ES-I3 (cell line): Measurements from ENCODE around the gene MAPT.
"Not testable (repeated sequence)": the region's sequence is repeated elsewhere in the genome, so short reads cannot be mapped to it uniquely, and the experiment has no call there.

Source experiments
- H3K36me3 ChIP-seq: 2 replicates; pipeline ENCODE4 v1.6.1; 2013; ENCODE audit warnings: mild to moderate bottlenecking, low read length, control low read depth, moderate library complexity; ENCODE audit not compliant: insufficient read depth
- H3K4me1 ChIP-seq: 2 replicates; pipeline ENCODE4 v1.6.1; 2013; ENCODE audit warnings: mild to moderate bottlenecking, control low read depth, low read length; ENCODE audit not compliant: insufficient read depth
- H3K9ac ChIP-seq: 2 replicates; pipeline ENCODE4 v1.6.1; 2013; ENCODE audit warnings: low read depth, mild to moderate bottlenecking, low read length, moderate library complexity
- H3K9me3 ChIP-seq: 2 replicates; pipeline ENCODE4 v1.6.1; 2013; ENCODE audit warnings: mild to moderate bottlenecking, low read length, moderate library complexity; ENCODE audit not compliant: control insufficient read depth, insufficient read depth

MAPT gene

DNA sequence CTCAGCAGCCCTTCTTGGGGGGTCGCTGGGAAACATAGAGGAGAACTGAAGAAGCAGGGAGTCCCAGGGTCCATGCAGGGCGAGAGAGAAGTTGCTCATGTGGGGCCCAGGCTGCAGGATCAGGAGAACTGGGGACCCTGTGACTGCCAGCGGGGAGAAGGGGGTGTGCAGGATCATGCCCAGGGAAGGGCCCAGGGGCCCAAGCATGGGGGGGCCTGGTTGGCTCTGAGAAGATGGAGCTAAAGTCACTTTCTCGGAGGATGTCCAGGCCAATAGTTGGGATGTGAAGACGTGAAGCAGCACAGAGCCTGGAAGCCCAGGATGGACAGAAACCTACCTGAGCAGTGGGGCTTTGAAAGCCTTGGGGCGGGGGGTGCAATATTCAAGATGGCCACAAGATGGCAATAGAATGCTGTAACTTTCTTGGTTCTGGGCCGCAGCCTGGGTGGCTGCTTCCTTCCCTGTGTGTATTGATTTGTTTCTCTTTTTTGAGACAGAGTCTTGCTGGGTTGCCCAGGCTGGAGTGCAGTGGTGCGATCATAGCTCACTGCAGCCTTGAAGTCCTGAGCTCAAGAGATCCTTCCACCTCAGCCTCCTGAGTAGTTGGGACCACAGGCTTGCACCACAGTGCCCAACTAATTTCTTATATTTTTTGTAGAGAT, 108.1 kb downstream of the MAPT start:
- H3K9me3 ChIP-seq: no peaks in the 10 kb centered on the region
- H3K9ac ChIP-seq: no peak overlapping the region
- H3K36me3 ChIP-seq: no peaks in the 10 kb centered on the region
- H3K4me1 ChIP-seq: no peaks in the 10 kb centered on the region

DNA sequence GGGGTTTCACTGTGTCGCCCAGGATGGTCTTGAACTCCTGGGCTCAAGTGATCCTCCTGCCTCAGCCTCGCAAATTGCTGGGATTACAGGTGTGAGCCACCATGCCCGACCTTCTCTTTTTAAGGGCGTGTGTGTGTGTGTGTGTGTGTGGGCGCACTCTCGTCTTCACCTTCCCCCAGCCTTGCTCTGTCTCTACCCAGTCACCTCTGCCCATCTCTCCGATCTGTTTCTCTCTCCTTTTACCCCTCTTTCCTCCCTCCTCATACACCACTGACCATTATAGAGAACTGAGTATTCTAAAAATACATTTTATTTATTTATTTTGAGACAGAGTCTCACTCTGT, 108.6 kb downstream of the MAPT start:
- H3K36me3 ChIP-seq: no peaks in the 10 kb centered on the region
- no peaks in the 10 kb centered on the region for H3K4me1 ChIP-seq
- no peak overlapping the region for H3K9ac ChIP-seq

DNA sequence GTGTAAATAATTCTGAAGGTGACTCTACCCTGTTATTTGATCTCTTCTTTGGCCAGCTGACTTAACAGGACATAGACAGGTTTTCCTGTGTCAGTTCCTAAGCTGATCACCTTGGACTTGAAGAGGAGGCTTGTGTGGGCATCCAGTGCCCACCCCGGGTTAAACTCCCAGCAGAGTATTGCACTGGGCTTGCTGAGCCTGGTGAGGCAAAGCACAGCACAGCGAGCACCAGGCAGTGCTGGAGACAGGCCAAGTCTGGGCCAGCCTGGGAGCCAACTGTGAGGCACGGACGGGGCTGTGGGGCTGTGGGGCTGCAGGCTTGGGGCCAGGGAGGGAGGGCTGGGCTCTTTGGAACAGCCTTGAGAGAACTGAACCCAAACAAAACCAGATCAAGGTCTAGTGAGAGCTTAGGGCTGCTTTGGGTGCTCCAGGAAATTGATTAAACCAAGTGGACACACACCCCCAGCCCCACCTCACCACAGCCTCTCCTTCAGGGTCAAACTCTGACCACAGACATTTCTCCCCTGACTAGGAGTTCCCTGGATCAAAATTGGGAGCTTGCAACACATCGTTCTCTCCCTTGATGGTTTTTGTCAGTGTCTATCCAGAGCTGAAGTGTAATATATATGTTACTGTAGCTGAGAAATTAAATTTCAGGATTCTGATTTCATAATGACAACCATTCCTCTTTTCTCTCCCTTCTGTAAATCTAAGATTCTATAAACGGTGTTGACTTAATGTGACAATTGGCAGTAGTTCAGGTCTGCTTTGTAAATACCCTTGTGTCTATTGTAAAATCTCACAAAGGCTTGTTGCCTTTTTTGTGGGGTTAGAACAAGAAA, 109.8 kb downstream of the MAPT start:
- no peaks in the 10 kb centered on the region for H3K36me3 ChIP-seq
- H3K9me3 ChIP-seq: no peaks in the 10 kb centered on the region
- no peak overlapping the region for H3K9ac ChIP-seq
- H3K4me1 ChIP-seq: no peaks in the 10 kb centered on the region

More for the DNA sequence above, 108.6 kb downstream of the MAPT start:
- H3K9me3 ChIP-seq: no peaks in the 10 kb centered on the region

DNA sequence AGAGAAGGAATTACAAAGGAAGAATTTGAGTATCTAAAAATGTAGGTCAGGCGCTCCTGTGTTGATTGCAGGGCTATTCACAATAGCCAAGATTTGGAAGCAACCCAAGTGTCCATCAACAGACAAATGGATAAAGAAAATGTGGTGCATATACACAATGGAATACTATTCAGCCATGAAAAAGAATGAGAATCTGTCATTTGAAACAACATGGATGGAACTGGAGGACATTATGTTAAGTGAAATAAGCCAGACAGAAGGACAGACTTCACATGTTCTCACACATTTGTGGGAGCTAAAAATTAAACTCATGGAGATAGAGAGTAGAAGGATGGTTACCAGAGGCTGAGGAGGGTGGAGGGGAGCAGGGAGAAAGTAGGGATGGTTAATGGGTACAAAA, 111.7 kb downstream of the MAPT start:
- not testable (repeated sequence) for H3K9ac ChIP-seq, H3K9me3 ChIP-seq, H3K4me1 ChIP-seq, H3K36me3 ChIP-seq

DNA sequence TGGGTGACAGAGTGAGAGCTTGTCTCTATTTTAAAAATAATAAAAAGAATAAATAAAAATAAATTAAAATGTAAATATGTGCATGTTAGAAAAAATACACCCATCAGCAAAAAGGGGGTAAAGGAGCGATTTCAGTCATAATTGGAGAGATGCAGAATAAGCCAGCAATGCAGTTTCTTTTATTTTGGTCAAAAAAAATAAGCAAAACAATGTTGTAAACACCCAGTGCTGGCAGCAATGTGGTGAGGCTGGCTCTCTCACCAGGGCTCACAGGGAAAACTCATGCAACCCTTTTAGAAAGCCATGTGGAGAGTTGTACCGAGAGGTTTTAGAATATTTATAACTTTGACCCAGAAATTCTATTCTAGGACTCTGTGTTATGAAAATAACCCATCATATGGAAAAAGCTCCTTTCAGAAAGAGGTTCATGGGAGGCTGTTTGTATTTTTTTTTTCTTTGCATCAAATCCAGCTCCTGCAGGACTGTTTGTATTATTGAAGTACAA, 113.2 kb downstream of the MAPT start:
- Histone ChIP-seq H3K4me1 (no peaks in the 10 kb centered on the region), H3K9me3 (no peaks in the 10 kb centered on the region), H3K36me3 (no peaks in the 10 kb centered on the region), H3K9ac (no peak overlapping the region)

DNA sequence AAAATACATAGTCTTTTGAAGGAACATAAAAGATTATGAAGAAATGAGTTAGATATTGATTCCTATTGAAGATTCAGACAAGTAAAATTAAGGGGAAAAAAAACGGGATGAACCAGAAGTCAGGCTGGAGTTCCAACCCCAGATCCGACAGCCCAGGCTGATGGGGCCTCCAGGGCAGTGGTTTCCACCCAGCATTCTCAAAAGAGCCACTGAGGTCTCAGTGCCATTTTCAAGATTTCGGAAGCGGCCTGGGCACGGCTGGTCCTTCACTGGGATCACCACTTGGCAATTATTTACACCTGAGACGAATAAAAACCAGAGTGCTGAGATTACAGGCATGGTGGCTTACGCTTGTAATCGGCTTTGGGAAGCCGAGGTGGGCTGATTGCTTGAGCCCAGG, 114.2 kb downstream of the MAPT start:
- Histone ChIP-seq H3K9me3 (no peaks in the 10 kb centered on the region), H3K4me1 (no peaks in the 10 kb centered on the region), H3K9ac (no peak overlapping the region), H3K36me3 (no peaks in the 10 kb centered on the region)

DNA sequence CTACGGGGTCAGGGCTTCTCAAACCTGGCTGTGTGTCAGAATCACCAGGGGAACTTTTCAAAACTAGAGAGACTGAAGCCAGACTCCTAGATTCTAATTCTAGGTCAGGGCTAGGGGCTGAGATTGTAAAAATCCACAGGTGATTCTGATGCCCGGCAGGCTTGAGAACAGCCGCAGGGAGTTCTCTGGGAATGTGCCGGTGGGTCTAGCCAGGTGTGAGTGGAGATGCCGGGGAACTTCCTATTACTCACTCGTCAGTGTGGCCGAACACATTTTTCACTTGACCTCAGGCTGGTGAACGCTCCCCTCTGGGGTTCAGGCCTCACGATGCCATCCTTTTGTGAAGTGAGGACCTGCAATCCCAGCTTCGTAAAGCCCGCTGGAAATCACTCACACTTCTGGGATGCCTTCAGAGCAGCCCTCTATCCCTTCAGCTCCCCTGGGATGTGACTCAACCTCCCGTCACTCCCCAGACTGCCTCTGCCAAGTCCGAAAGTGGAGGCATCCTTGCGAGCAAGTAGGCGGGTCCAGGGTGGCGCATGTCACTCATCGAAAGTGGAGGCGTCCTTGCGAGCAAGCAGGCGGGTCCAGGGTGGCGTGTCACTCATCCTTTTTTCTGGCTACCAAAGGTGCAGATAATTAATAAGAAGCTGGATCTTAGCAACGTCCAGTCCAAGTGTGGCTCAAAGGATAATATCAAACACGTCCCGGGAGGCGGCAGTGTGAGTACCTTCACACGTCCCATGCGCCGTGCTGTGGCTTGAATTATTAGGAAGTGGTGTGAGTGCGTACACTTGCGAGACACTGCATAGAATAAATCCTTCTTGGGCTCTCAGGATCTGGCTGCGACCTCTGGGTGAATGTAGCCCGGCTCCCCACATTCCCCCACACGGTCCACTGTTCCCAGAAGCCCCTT, 115.6 kb downstream of the MAPT start:
- Histone ChIP-seq H3K36me3 (no peaks in the 10 kb centered on the region), H3K9ac (no peak overlapping the region), H3K4me1 (no peaks in the 10 kb centered on the region), H3K9me3 (no peaks in the 10 kb centered on the region)

DNA sequence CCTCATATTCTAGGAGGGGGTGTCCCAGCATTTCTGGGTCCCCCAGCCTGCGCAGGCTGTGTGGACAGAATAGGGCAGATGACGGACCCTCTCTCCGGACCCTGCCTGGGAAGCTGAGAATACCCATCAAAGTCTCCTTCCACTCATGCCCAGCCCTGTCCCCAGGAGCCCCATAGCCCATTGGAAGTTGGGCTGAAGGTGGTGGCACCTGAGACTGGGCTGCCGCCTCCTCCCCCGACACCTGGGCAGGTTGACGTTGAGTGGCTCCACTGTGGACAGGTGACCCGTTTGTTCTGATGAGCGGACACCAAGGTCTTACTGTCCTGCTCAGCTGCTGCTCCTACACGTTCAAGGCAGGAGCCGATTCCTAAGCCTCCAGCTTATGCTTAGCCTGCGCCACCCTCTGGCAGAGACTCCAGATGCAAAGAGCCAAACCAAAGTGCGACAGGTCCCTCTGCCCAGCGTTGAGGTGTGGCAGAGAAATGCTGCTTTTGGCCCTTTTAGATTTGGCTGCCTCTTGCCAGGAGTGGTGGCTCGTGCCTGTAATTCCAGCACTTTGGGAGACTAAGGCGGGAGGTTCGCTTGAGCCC, 116.3 kb downstream of the MAPT start:
- H3K9ac ChIP-seq: no peak overlapping the region
- H3K36me3 ChIP-seq: no peaks in the 10 kb centered on the region
- no peaks in the 10 kb centered on the region for H3K4me1 ChIP-seq
- H3K9me3 ChIP-seq: no peaks in the 10 kb centered on the region

DNA sequence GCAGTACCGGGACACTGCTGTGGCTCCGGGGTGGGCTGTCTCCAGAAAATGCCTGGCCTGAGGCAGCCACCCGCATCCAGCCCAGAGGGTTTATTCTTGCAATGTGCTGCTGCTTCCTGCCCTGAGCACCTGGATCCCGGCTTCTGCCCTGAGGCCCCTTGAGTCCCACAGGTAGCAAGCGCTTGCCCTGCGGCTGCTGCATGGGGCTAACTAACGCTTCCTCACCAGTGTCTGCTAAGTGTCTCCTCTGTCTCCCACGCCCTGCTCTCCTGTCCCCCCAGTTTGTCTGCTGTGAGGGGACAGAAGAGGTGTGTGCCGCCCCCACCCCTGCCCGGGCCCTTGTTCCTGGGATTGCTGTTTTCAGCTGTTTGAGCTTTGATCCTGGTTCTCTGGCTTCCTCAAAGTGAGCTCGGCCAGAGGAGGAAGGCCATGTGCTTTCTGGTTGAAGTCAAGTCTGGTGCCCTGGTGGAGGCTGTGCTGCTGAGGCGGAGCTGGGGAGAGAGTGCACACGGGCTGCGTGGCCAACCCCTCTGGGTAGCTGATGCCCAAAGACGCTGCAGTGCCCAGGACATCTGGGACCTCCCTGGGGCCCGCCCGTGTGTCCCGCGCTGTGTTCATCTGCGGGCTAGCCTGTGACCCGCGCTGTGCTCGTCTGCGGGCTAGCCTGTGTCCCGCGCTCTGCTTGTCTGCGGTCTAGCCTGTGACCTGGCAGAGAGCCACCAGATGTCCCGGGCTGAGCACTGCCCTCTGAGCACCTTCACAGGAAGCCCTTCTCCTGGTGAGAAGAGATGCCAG, 117.6 kb downstream of the MAPT start:
- no peaks in the 10 kb centered on the region for H3K4me1 ChIP-seq
- no peak overlapping the region for H3K9ac ChIP-seq
- no peaks in the 10 kb centered on the region for H3K36me3 ChIP-seq
- H3K9me3 ChIP-seq: no peaks in the 10 kb centered on the region

DNA sequence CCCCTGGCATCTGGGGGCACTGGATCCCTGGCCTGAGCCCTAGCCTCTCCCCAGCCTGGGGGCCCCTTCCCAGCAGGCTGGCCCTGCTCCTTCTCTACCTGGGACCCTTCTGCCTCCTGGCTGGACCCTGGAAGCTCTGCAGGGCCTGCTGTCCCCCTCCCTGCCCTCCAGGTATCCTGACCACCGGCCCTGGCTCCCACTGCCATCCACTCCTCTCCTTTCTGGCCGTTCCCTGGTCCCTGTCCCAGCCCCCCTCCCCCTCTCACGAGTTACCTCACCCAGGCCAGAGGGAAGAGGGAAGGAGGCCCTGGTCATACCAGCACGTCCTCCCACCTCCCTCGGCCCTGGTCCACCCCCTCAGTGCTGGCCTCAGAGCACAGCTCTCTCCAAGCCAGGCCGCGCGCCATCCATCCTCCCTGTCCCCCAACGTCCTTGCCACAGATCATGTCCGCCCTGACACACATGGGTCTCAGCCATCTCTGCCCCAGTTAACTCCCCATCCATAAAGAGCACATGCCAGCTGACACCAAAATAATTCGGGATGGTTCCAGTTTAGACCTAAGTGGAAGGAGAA, 118.2 kb downstream of the MAPT start:
- Histone ChIP-seq H3K4me1 (no peaks in the 10 kb centered on the region), H3K9ac (no peak overlapping the region), H3K9me3 (no peaks in the 10 kb centered on the region), H3K36me3 (no peaks in the 10 kb centered on the region)

DNA sequence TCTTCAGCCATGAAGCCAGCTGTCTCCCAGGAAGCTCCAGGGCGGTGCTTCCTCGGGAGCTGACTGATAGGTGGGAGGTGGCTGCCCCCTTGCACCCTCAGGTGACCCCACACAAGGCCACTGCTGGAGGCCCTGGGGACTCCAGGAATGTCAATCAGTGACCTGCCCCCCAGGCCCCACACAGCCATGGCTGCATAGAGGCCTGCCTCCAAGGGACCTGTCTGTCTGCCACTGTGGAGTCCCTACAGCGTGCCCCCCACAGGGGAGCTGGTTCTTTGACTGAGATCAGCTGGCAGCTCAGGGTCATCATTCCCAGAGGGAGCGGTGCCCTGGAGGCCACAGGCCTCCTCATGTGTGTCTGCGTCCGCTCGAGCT, 118.8 kb downstream of the MAPT start:
- Histone ChIP-seq H3K4me1 (no peaks in the 10 kb centered on the region), H3K36me3 (no peaks in the 10 kb centered on the region), H3K9ac (no peak overlapping the region), H3K9me3 (no peaks in the 10 kb centered on the region)

DNA sequence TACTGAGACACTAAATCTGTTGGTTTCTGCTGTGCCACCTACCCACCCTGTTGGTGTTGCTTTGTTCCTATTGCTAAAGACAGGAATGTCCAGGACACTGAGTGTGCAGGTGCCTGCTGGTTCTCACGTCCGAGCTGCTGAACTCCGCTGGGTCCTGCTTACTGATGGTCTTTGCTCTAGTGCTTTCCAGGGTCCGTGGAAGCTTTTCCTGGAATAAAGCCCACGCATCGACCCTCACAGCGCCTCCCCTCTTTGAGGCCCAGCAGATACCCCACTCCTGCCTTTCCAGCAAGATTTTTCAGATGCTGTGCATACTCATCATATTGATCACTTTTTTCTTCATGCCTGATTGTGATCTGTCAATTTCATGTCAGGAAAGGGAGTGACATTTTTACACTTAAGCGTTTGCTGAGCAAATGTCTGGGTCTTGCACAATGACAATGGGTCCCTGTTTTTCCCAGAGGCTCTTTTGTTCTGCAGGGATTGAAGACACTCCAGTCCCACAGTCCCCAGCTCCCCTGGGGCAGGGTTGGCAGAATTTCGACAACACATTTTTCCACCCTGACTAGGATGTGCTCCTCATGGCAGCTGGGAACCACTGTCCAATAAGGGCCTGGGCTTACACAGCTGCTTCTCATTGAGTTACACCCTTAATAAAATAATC, 119.3 kb downstream of the MAPT start:
- no peaks in the 10 kb centered on the region for H3K36me3 ChIP-seq
- peaks cover 2% of the 10 kb centered on the region; the same call in 1 of the 2 replicates for H3K9me3 ChIP-seq
- no peaks in the 10 kb centered on the region for H3K4me1 ChIP-seq
- H3K9ac ChIP-seq: no peak overlapping the region

DNA sequence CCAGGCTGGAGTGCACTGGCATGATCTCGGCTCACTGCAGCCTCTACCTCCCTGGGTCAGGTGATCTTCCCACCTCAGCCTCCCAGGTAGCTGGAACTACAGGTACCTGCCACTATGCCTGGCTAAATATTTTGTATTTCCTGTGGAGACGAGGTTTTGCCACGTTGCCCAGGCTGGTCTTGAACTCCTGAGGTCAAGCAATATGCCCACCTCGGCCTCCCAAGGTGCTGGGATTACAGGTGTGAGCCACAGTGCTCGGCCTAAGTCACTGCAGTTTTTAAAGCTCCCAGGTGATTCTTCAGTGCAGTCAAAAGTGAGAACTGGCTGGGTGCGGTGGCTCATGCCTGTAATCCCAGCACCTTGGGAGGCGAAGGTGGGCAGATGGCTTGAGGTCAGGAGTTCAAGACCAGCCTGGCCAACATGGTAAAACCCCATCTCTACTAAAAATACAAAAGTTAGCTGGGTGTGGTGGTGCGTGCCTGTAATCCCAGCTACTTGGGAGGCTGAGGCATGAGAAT, 125.1 kb downstream of the MAPT start:
- not testable (repeated sequence) for H3K9ac ChIP-seq, H3K4me1 ChIP-seq, H3K9me3 ChIP-seq, H3K36me3 ChIP-seq
